Prostate gland (tissue), 2 donors: ENCODE data around the gene CR2. TPM values are rescaled to one million over a fixed set of nuclear protein-coding genes. Genes with fewer than 3 reads are reported as not detected.

Experiments used
- DNase-seq: peaks from one replicate; pipeline ENCODE4 v3.0.0-alpha.2; 2019; ENCODE audit warnings: low spot score
- H3K27ac ChIP-seq, 2 donors: fragments of 200-600 bp; sonication (generic); 2 replicates each; pipeline ENCODE4 v1.5.1; 2017 to 2019
- H3K27me3 ChIP-seq: fragments of 200-600 bp; sonication (generic); replicated peaks from 2 replicates; pipeline ENCODE4 v1.5.1; 2019; ENCODE audit not compliant: insufficient read depth
- H3K36me3 ChIP-seq, 2 donors: fragments of 200-600 bp; sonication (generic); 1 replicate in 1 of 2; 2 replicates in 1 of 2; pipeline versions ENCODE4 v1.5.1 to v1.8.1; 2017 to 2019
- H3K4me1 ChIP-seq: fragments of 200-600 bp; sonication (generic); replicated peaks from 2 replicates; pipeline ENCODE4 v1.5.1; 2019
- H3K4me3 ChIP-seq, 2 donors: fragments of 200-600 bp; sonication (generic); 2 replicates each; pipeline ENCODE4 v1.5.1; 2017 to 2019
- H3K9me3 ChIP-seq: fragments of 200-600 bp; sonication (generic); 2 replicates; pipeline ENCODE4 v1.5.1; 2017
- CTCF ChIP-seq, 4 experiments: fragments of 200-600 bp in 2 of 4; fragments of 450-650 bp in 2 of 4; sonication (generic) in 2 of 4; IDR thresholded peaks; 1 replicate in 3 of 4; 2 replicates in 1 of 4; pipeline ENCODE4 v1.5.1; 2016 to 2019; ENCODE audit warnings: antibody characterized with exemption in 4 of 4, mild to moderate bottlenecking in 2 of 4, moderate library complexity in 2 of 4
- POLR2A ChIP-seq: fragments of 450-650 bp; IDR thresholded peaks from one replicate; pipeline ENCODE4 v1.6.1; 2016; ENCODE audit warnings: antibody characterized with exemption, mild to moderate bottlenecking
- POLR2AphosphoS5 ChIP-seq: sonication (generic); formaldehyde crosslinking; IDR thresholded peaks from one replicate; pipeline ENCODE4 v1.6.1; 2017; ENCODE audit warnings: antibody characterized with exemption
- WGBS: methylation state at CpG from one replicate; pipeline ENCODE4 v1.1.5; 2018; 5-methylcytosine and 5-hydroxymethylcytosine counted together
- intact Hi-C: fragments of 100-400 bp; cut with DNase I; formaldehyde crosslinking; loops from one replicate; pipeline ENCODE4 v1.14.2; 2022
- total RNA-seq, 2 donors: library from RNA; depleted of rRNA; stranded (reverse); fragments of >200 nt; gene quantifications; one replicate each; pipeline ENCODE4 v1.1.0, GENCODE V29; 2016

Gene CR2
- total RNA-seq, 2 donors from 2014 or later, result 0.51 TPM; not detected in 1

- intact Hi-C loops, result no loop called here
- no peak for TF ChIP-seq POLR2A
- TF ChIP-seq POLR2AphosphoS5, result no peak
- TF ChIP-seq CTCF (IDR thresholded peaks at IDR 0.05), result no peak
- 89% methylated on average over 2 of the region's 2 CpGs for WGBS
- Histone ChIP-seq H3K36me3 (no peaks in the 10 kb centered on the region), H3K4me3 (no peak overlapping the region), H3K27me3 (no peaks in the 10 kb centered on the region), H3K27ac (no peak overlapping the region), H3K9me3 (no peaks in the 10 kb centered on the region), H3K4me1 (no peaks in the 10 kb centered on the region)
- no peak for DNase-seq
Observed at GRCh38 chr1:207412845-207413244, 41.3 kb upstream of the CR2 start.

- Histone ChIP-seq H3K27ac (no peak overlapping the region), H3K27me3 (no peaks in the 10 kb centered on the region)
- TF ChIP-seq CTCF (IDR thresholded peaks at IDR 0.05) (no peak), POLR2A (no peak), POLR2AphosphoS5 (no peak)
Observed at GRCh38 chr1:207414606-207415108, 39.5 kb upstream of the CR2 start.

DNA sequence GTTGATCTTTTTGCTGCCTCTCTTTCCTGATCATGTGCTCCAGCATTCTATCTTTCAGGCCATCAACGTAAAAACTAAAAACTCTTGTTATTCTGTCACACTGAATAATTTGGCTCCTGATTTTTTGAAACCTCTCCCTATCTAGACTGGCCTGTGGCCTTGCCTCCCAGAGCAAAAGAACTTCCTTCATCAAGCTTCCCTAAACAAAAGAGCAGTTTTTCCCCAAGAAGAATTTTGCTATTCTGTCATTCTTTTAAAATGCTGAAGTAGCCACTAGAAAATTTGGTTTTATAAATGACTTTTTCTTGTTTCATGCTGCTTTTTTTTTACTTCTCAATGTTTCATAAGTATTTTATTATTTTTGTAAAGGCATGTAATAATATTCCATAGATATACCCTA is 37.1 kb upstream of the CR2 start:
- intact Hi-C loops, result no loop called here
- 52% methylated on average over 1 of the region's 1 CpG for WGBS
- Histone ChIP-seq H3K4me3 (no peak overlapping the region), H3K36me3 (no peaks in the 10 kb centered on the region), H3K9me3 (no peaks in the 10 kb centered on the region), H3K4me1 (no peaks in the 10 kb centered on the region), H3K27ac (no peak overlapping the region), H3K27me3 (no peaks in the 10 kb centered on the region)
- TF ChIP-seq CTCF (IDR thresholded peaks at IDR 0.05) (no peak), POLR2A (no peak), POLR2AphosphoS5 (no peak)
- DNase-seq, result no peak

More at GRCh38 chr1:207414606-207415108, 39.5 kb upstream of the CR2 start:
- WGBS, result 76% methylated on average over 4 of the region's 4 CpGs
- Histone ChIP-seq H3K36me3 (no peaks in the 10 kb centered on the region), H3K4me1 (no peaks in the 10 kb centered on the region), H3K4me3 (no peak overlapping the region), H3K9me3 (no peaks in the 10 kb centered on the region)
- intact Hi-C loops, result no loop called here
- DNase-seq, result no peak

GRCh38 chr1:207418351-207418750 is 35.8 kb upstream of the CR2 start:
- Histone ChIP-seq H3K4me1 (no peaks in the 10 kb centered on the region), H3K27ac (no peak overlapping the region), H3K27me3 (no peaks in the 10 kb centered on the region), H3K36me3 (no peaks in the 10 kb centered on the region), H3K9me3 (no peaks in the 10 kb centered on the region), H3K4me3 (no peak overlapping the region)
- intact Hi-C loops, result no loop called here
- no peak for TF ChIP-seq POLR2AphosphoS5
- TF ChIP-seq CTCF (IDR thresholded peaks at IDR 0.05), result no peak
- no peak for TF ChIP-seq POLR2A
- no peak for DNase-seq
- 95% methylated on average over 1 of the region's 1 CpG for WGBS

DNA sequence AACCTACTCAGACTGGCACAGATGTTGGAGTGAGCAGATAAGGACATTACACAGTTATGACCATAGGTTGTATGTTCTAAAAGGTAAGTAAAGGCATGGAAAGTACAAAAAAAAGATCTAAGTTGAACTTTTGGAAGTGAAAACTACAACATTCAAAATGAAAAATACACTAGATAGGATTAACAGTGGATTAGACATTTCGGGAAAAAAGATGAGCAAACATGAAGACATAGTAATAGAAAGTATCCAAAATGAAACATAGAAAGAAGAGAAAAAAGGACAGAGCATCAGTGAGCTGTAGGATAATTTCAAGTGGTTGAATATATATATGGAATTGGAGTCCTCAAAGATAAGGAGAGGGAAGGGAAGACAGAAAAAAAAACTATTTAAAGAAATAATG is 34.0 kb upstream of the CR2 start:
- no peak for DNase-seq
- WGBS, result 87% methylated on average over 1 of the region's 1 CpG
- Histone ChIP-seq H3K27ac (no peak overlapping the region), H3K4me1 (no peaks in the 10 kb centered on the region), H3K36me3 (no peaks in the 10 kb centered on the region), H3K9me3 (no peaks in the 10 kb centered on the region), H3K27me3 (peaks cover 3% of the 10 kb centered on the region), H3K4me3 (no peak overlapping the region)
- TF ChIP-seq POLR2A (no peak), CTCF (IDR thresholded peaks at IDR 0.05) (no peak), POLR2AphosphoS5 (no peak)
- intact Hi-C loops, result no loop called here
